ENCODE measurements around the gene TOM1L2.
A peak's percentile ranks its signal among the peaks of the same experiment; 100 is the strongest.

- TF ChIP-seq CTCF (conservative IDR thresholded peaks at IDR 0.05; ENCODE audit: low read depth, low read length) (no peak), POLR2A (IDR thresholded peaks at IDR 0.05; ENCODE audit: low read depth, low read length) (no peak), FOS (IDR thresholded peaks at IDR 0.05; ENCODE audit: low read depth, low read length) (no peak), CHD1 (IDR thresholded peaks at IDR 0.05; ENCODE audit: low read depth, low read length) (no peak), MAFK (IDR thresholded peaks at IDR 0.05; ENCODE audit: low read depth, low read length) (no peak), SMC3 (IDR thresholded peaks at IDR 0.05; ENCODE audit: low read depth, low read length) (no peak), RAD21 (IDR thresholded peaks at IDR 0.05; ENCODE audit: low read length) (no peak), CEBPB (IDR thresholded peaks at IDR 0.05; ENCODE audit: low read depth, low read length) (no peak), NFE2L2 (IDR thresholded peaks at IDR 0.05; ENCODE audit: low read depth, low read length) (no peak), MXI1 (IDR thresholded peaks at IDR 0.05; ENCODE audit: borderline replicate concordance, low read depth, low read length) (peak; percentile 47; the same call in 1 of the 2 replicates), RFX5 (IDR thresholded peaks at IDR 0.05; ENCODE audit: low read depth, low read length) (no peak), RCOR1 (IDR thresholded peaks at IDR 0.05; ENCODE audit: insufficient replicate concordance, low read length) (no peak)
These were observed 150.0 kb downstream of the TOM1L2 start for GRCh38 chr17:17822189-17822588.

All from IMR-90 (cell line).